Kidney epithelial cell (primary cell): Measurements from ENCODE around the gene SAMD9L. TPM values are rescaled to one million over a fixed set of nuclear protein-coding genes. Genes with fewer than 3 reads are reported as not detected.

Experiments used
- DNase-seq: peaks from one replicate; pipeline ENCODE4 v3.0.0-alpha.2; 2010; ENCODE audit warnings: low read depth
- H3K27me3 ChIP-seq: 2 replicates; pipeline ENCODE4 v1.6.0; 2011; ENCODE audit warnings: low read length; ENCODE audit not compliant: control insufficient read depth, insufficient read depth
- H3K36me3 ChIP-seq: 2 replicates; pipeline ENCODE4 v1.5.1; 2011; ENCODE audit warnings: low read length; ENCODE audit not compliant: control insufficient read depth, insufficient read depth
- H3K4me3 ChIP-seq: 2 replicates; pipeline ENCODE4 v1.5.1; 2011; ENCODE audit warnings: low read depth, mild to moderate bottlenecking, control low read depth, low read length
- CTCF ChIP-seq: IDR thresholded peaks from 2 replicates; pipeline ENCODE4 v1.5.1; 2011; ENCODE audit warnings: mild to moderate bottlenecking, moderate library complexity, low read length, control low read depth, inconsistent platforms; ENCODE audit not compliant: insufficient read depth, poor library complexity, severe bottlenecking
- total RNA-seq: library from RNA; depleted of rRNA; stranded (reverse); fragments of >200 nt; gene quantifications from 2 replicates; pipeline ENCODE4 v1.2.3, GENCODE V29; 2015

SAMD9L gene
- 0.75 and 0.79 TPM in 2 replicates for total RNA-seq

DNA sequence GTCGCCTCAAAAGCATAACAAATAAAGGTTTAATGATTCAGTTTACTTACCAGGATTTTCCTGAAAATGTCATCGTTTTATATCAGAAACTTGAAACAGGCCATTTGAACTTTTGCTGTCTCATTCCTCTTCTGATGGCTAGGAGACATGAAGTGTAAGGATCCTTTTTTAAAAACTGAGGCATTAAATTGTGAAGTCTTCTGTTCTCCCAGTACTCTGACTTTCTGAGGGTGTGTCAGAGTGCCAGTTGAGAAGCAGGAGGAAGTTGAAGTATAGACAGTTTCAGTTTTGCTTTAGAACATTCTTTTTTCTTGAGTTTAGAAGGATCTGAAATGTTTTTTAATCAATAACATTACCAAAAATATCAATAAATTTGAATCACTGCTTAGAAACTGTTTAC lies at the start of gene SAMD9L:
Gene SAMD9L, minus strand, starts transcription at position 242 of the 400 bp plus-strand sequence. CDS start 12,414 bp downstream, outside the sequence.
- no peak for TF ChIP-seq CTCF
- H3K27me3 ChIP-seq = peaks cover 3% of the 10 kb centered on the region
- no peaks in the 10 kb centered on the region for H3K36me3 ChIP-seq
- H3K4me3 ChIP-seq = no peak within 1 kb of the TSS
- no peak for DNase-seq

- TF ChIP-seq CTCF = no peak
- Histone ChIP-seq H3K36me3 (no peaks in the 10 kb centered on the region), H3K4me3 (no peak overlapping the region), H3K27me3 (no peaks in the 10 kb centered on the region)
- no peak for DNase-seq
Measured at GRCh38 chr7:93196336-93196735, 48.2 kb upstream of the SAMD9L start.

DNA sequence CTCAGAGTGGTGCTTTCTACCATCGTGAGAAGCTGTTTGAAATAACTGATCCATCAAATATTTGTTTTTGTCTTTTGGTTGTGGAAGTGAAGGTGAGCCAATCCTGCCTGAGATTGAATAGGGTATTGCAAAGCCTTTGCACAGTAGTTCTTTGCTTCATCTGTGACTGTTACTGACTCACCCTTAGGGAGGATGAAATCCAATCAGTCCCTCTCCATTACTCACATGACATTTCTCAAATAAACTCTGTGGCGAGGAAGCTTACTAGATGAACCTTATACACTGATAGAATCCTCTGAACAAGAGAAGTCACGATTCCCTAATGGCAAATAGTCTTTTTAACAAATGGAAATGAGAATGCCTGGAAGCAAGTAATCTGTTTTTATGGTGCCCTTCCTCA lies 46.2 kb upstream of the SAMD9L start:
- Histone ChIP-seq H3K36me3 (no peaks in the 10 kb centered on the region), H3K4me3 (no peak overlapping the region), H3K27me3 (no peaks in the 10 kb centered on the region)
- no peak for TF ChIP-seq CTCF
- DNase-seq = no peak

- H3K27me3 ChIP-seq = no peaks in the 10 kb centered on the region
- H3K36me3 ChIP-seq = no peaks in the 10 kb centered on the region
- DNase-seq = no peak
Measured at GRCh38 chr7:93188870-93189634, 40.9 kb upstream of the SAMD9L start.

DNA sequence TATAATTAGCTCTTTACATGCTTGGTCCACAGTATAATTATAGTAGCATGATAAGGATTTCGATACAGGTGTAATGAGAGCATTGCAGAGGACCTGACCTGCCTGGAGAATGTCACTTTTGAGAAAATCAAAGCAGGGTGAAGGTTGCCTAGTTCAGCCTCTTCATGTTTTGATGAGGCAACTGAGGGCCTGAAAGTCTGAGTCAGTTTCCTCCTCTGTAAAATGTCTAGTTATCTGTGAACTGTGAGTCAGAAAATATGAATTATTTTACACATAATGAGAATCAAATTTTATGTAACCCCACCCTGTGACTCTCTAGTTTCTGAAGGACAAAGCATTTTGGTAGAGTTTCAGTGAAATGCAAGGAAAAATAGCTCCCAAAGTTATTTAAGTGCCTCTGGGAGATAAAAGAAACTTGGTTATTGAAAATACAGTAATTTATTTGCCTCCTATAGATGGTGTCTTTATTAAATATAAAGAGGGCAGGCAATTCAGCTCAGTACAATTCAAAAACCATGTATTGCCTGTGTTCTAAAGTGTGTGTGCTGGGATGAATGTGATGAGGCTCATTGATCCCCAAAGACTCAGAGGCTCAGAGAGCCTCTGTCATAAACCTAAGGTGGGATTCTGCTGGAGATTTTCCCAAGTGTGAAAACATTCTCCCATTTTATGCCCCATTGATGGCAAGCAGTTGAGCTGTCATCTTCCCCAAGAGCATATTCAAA lies 37.3 kb upstream of the SAMD9L start:
- Histone ChIP-seq H3K36me3 (no peaks in the 10 kb centered on the region), H3K4me3 (no peak overlapping the region), H3K27me3 (no peaks in the 10 kb centered on the region)
- DNase-seq = no peak
- no peak for TF ChIP-seq CTCF

More at GRCh38 chr7:93188870-93189634, 40.9 kb upstream of the SAMD9L start:
- H3K4me3 ChIP-seq = no peak overlapping the region
- TF ChIP-seq CTCF = no peak

GRCh38 chr7:93179173-93179572 lies 31.0 kb upstream of the SAMD9L start:
- no peak for DNase-seq
- H3K27me3 ChIP-seq = peaks cover 2% of the 10 kb centered on the region
- no peaks in the 10 kb centered on the region for H3K36me3 ChIP-seq
- H3K4me3 ChIP-seq = no peak overlapping the region
- no peak for TF ChIP-seq CTCF
